GM23248 (cell line): Measurements from ENCODE around the gene KEL.

ENCODE experiments used
- EZH2 ChIP-seq: fragments of 200-600 bp; sonication (generic); IDR thresholded peaks from 2 replicates; pipeline ENCODE4 v1.6.1; 2018; ENCODE audit warnings: antibody characterized with exemption, mild to moderate bottlenecking; ENCODE audit not compliant: insufficient read depth, poor library complexity, severe bottlenecking
- EZH2phosphoT487 ChIP-seq: fragments of 200-600 bp; sonication (generic); IDR thresholded peaks from 2 replicates; pipeline ENCODE4 v1.6.1; 2018; ENCODE audit warnings: antibody characterized with exemption, moderate library complexity, mild to moderate bottlenecking, low read depth; ENCODE audit not compliant: insufficient read depth

GRCh38 chr7:142908290-142908689 lies 53.9 kb downstream of the KEL start:
- TF ChIP-seq EZH2phosphoT487: no peak
- TF ChIP-seq EZH2: no peak
